Amniotic stem cell (primary cell): ENCODE measurements around the gene CYP2W1.
A peak's percentile ranks its signal among the peaks of the same experiment; 100 is the strongest.

Experiments
- DNase-seq: peaks from one replicate; lab custom pipeline; 2025; lab: John Stamatoyannopoulos, UW

CYP2W1 gene

GRCh38 chr7:983616-984071 is 663 bp downstream of the CYP2W1 start:
- no peak for DNase-seq

DNA sequence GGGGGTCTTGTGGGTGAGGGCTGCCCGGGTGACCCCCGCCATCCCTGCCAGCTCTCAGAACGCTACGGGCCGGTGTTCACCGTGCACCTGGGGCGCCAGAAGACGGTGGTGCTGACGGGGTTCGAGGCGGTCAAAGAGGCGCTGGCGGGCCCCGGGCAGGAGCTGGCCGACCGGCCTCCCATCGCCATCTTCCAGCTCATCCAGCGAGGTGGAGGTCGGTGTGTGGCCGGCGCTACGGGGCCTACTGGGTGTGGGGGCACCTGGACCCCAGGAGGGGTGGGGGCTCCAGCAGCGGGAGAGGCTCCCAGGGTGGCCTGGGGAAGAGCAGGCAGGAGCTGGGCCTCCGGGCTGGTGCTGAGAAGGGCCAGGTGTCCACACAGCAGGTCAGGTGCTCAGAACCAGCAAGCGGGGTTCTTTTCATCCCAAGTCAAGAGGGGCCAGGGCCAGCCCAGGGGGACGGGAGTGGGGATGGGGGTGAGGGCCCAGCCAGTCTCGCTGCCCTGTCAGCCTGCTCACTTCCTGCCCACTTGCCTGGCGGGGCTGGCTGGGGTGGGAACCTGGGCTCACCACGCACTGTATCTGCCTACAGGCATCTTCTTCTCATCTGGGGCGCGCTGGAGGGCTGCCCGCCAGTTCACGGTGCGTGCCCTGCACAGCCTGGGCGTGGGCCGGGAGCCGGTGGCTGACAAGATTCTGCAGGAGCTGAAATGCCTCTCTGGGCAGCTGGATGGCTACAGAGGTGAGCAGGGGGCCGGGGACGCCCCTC is 1.6 kb downstream of the CYP2W1 start:
- DNase-seq = no peak

DNA sequence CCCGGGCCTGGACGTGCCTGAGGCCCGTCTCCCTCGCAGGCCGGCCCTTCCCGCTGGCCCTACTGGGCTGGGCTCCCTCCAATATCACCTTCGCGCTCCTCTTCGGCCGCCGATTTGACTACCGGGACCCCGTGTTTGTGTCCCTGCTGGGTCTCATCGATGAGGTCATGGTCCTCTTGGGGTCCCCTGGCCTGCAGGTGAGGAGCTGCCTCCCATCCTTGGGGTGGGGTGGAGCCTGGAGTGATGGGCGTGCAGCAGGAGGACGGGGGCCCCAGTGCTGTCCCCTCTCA is 2.1 kb downstream of the CYP2W1 start:
- no peak for DNase-seq

- DNase-seq = no peak
These were observed 3.1 kb downstream of the CYP2W1 start for GRCh38 chr7:985915-986741.

DNA sequence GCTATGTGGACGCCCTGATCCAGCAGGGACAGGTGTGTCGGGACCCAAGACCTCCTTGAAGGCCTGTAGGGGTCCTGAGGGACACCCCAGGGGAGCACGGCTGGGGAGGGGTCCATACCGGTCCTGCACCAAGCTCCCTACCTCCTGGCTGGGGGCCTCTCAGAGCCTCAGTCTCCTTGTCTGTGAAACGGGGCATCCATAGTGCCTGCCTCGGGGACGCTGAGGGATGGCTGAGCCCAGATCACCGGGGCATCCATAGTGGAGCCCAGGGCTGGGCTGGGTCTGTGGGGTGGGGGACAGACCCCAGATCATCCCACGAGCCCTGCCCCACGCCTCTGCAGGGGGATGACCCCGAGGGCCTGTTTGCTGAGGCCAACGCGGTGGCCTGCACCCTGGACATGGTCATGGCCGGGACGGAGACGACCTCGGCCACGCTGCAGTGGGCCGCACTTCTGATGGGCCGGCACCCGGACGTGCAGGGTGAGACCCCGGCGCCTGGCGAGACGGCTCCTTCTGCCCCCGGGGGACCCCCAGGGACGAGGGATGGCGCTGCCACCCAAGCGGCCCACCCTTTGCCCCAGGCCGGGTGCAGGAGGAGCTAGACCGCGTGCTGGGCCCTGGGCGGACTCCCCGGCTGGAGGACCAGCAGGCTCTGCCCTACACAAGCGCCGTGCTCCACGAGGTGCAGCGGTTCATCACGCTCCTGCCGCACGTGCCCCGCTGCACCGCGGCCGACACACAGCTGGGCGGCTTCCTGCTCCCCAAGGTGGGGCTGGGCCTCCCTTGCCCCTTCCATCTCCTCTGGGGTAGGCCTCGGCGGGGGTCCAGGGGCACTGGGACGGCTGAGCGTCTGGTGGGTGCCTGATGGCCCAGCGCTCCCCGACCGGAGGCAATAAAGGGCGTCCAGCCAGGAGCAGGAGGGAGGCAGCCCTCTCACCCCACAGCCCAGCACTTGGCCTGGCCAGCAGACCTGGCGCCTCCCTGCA is 4.1 kb downstream of the CYP2W1 start:
- DNase-seq = no peak

- no peak for DNase-seq
These were observed 4.9 kb downstream of the CYP2W1 start for GRCh38 chr7:987909-988308.

DNA sequence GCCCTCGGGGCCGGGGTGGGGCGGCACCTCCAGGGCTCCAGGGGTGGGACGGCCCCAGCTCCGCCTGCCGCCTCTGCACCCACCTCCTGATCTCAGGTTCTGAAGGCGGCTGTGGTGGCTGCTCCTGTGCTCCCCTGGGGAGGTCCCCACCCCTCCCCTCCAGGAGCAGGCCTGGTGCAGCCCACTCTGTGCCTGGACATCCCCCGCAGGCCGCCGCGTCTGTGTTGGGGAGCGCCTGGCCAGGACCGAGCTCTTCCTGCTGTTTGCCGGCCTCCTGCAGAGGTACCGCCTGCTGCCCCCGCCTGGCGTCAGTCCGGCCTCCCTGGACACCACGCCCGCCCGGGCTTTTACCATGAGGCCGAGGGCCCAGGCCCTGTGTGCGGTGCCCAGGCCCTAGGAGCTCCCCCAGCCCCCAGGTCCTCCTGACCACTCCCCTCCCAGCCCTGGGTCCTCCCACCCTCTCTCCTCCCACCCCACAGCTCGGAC is 5.5 kb downstream of the CYP2W1 start:
- no peak for DNase-seq

GRCh38 chr7:988963-989529 is 6.1 kb downstream of the CYP2W1 start:
- no peak for DNase-seq

- no peak for DNase-seq
These were observed 7.5 kb downstream of the CYP2W1 start for GRCh38 chr7:990352-990932.

DNA sequence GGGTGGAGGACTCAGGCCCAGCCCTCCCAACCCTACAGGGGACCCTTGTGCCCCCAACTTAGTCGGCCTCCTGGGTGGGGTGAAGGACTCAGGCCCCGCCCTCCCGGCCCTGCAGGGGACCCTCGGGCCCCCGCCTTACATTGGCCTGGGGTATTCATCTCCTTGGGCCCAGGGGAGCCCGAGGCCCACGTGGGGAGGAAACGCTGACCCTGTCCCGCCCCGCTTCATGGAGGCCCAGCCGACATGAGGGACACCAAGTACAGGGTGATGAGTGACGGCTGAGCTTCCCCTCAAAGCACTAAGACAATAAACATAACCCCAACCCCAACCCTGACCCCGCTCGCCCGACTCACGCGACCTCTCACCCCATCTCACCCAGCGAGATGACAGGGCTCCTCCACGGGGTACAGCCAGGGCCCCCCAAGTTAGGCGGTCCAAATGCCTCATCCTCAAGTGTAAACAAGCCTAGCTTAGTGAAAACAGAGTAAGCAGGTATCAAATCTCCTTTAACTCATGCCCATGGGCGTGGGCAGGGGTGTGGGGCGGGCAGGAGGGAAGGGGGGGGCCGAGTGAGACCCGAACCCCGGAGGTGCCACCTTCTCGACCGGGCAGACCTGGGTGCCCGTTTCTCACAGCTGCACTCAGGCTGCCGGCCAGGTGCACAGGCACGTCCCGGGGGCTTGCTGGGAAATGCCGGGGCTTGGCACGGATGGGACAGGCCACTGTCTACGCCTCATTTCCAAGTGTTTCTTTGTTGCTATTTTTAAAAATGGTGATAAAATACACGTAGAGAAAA is 8.2 kb downstream of the CYP2W1 start:
- DNase-seq = no peak

- DNase-seq = no peak
These were observed 9.0 kb downstream of the CYP2W1 start for GRCh38 chr7:991729-992656.

GRCh38 chr7:992709-993607 is 10.0 kb downstream of the CYP2W1 start:
- peak; percentile 87 for DNase-seq

GRCh38 chr7:994592-995308 is 11.8 kb downstream of the CYP2W1 start:
- DNase-seq = no peak

- DNase-seq = no peak
These were observed 12.6 kb downstream of the CYP2W1 start for GRCh38 chr7:995571-995970.

GRCh38 chr7:996079-996872 is 13.3 kb downstream of the CYP2W1 start:
- DNase-seq = no peak

DNA sequence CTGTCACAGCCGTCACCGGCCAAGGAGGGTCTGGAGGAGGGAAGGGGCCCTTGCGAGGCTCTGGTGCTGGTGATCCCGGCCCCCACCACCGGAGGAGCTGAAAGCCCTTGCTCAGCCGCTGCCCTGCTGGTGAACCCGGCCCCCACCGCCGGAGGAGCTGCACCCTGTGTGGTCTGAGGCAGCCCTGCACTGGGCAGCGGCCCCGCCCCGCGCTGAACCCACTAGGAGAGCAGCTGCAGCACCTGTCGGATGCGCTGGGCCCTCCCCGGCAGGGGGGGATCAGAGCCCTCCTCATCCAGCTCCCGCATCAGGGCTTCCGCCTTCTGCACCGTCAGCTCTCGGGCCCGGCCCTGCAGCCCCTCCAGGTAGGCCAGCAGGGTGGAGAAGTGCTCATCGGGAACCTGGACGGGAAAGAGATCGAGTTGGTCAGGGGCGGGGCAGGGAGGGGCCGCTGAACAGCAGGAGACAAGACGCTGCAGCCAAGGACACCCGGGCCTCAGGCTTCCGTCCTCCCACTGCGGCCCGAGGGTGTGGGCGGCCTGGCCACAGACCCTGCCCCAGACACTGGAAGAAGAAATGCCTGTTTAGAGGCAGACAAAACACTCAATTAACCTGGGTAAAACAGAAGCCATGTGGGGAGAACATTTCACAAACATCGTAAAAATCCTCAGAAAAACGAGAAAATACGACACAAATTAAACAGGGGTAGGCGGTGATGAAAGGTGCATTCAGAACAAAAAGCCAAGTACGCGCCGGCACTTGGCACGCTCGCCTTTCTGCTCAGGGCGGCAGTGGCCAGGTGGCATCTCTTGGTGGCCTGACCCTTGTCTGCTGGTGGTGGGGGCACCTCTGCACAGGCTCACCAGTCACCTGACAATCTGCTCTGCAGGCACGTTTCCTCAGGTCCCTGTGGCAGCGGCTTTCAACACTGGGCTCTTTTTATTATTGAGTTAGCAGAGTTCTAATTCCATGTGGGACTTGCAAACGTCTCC is 14.7 kb downstream of the CYP2W1 start:
- no peak for DNase-seq
